Measurements from ENCODE around the gene FBXO33.

The FBXO33 gene

DNA sequence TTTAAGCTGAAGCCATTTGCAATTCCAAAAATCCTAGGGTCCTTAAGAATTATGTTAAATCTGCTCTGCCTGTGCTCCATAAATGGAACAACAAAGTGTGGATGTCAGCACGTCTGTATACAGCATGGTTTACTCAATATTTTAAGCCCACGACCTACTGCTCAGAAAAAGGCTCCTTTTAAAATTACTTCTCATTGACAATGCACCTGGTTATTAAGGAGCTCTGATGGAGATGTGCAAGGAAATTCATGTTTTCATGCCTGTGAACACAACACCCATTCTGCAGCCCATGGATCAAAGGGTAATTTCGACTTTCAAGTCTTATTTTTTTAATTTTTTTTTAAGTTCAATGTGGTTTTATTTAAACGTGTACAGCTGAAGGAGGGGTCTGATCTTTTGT lies 48.1 kb downstream of the FBXO33 start:
- TF ChIP-seq, protein P1, sequence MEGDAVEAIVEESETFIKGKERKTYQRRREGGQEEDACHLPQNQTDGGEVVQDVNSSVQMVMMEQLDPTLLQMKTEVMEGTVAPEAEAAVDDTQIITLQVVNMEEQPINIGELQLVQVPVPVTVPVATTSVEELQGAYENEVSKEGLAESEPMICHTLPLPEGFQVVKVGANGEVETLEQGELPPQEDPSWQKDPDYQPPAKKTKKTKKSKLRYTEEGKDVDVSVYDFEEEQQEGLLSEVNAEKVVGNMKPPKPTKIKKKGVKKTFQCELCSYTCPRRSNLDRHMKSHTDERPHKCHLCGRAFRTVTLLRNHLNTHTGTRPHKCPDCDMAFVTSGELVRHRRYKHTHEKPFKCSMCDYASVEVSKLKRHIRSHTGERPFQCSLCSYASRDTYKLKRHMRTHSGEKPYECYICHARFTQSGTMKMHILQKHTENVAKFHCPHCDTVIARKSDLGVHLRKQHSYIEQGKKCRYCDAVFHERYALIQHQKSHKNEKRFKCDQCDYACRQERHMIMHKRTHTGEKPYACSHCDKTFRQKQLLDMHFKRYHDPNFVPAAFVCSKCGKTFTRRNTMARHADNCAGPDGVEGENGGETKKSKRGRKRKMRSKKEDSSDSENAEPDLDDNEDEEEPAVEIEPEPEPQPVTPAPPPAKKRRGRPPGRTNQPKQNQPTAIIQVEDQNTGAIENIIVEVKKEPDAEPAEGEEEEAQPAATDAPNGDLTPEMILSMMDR (IDR thresholded peaks at IDR 0.05; ENCODE audit: insufficient read depth, low read length, poor library complexity, severe bottlenecking), result no peak
- TF ChIP-seq EZH2phosphoT487 (conservative IDR thresholded peaks at IDR 0.05; ENCODE audit: low read length), result no peak
- Histone ChIP-seq H3K27me3 (ENCODE audit: low read length) (no peaks in the 10 kb centered on the region), H3F3A (ENCODE audit: insufficient read depth) (no peaks in the 10 kb centered on the region), H3K36me3 (ENCODE audit: low read length) (no peaks in the 10 kb centered on the region), H3K9me2 (replicated peaks; ENCODE audit: insufficient read depth, low read length) (no peaks in the 10 kb centered on the region), H3K27ac (ENCODE audit: low read depth, low read length) (no peak overlapping the region), H3K4me3 (ENCODE audit: insufficient read depth, low read length, poor library complexity, severe bottlenecking) (no peak overlapping the region), H3K79me2 (ENCODE audit: insufficient read depth, low read length) (no peaks in the 10 kb centered on the region), H3K4me2 (ENCODE audit: low read depth, low read length, poor library complexity, severe bottlenecking) (no peak overlapping the region), H3K9me3 (ENCODE audit: insufficient read depth, low read length) (no peaks in the 10 kb centered on the region), H3K9ac (ENCODE audit: low read length) (no peak overlapping the region), H2AFZ (ENCODE audit: low read depth, low read length, severe bottlenecking) (no peak overlapping the region), H4K20me1 (ENCODE audit: low read depth, low read length) (no peaks in the 10 kb centered on the region)

DNA sequence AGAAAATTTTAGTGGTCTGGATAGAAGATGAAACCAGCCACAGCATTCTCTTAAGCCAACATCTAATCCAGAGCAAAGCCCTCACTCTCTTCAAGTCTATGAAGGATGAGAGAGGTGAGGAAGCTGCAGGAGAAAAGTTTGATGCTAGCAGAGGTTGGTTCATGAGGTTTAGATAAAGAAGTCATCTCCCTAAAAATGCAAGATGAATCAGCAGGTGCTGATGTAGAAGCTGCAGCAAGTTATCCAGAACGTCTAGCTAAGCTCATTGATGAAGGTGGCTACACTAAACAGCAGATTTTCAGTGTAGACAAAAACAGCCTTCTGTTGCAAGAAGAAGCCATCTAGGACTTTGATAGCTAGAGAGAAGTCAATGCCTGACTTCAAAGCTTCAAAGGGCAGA lies 48.5 kb downstream of the FBXO33 start:
- no peaks in the 10 kb centered on the region for H3K36me3 ChIP-seq (ENCODE audit: low read length)

DNA sequence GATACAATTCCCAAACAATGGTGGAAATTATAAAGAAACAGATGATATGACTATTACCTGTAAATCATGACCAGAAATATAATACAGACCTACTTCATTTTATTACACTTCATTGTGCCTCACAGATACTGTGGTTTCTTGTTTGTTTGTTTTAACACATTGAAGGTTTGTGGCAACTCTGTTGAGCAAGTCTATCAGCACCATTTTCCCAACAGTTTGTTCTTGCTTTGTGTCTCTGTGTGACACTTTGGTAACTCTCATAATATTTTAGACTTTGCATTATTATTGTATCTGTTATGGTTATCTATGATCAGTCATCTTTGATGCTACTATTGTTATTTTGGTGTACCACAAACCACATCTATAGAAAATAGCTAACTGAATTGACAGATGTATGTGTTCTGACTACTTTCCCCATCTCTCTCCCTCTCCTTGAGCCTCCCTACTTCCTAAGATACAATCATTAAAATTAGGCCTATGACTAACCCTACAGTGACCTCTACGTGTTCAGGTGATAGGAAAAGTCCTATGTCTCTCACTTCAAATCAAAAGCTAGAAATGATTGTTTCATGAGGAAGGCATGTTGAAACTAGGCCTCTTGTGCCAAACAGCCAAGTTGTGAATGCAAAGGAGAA lies 49.1 kb downstream of the FBXO33 start:
- H3K79me2 ChIP-seq (ENCODE audit: insufficient read depth, low read length), result no peaks in the 10 kb centered on the region
- no peak overlapping the region for H2AFZ ChIP-seq (ENCODE audit: low read depth, low read length, severe bottlenecking)
- H3K4me2 ChIP-seq (ENCODE audit: low read depth, low read length, poor library complexity, severe bottlenecking), result no peak overlapping the region
- H3K4me3 ChIP-seq (ENCODE audit: insufficient read depth, low read length, poor library complexity, severe bottlenecking), result no peak overlapping the region
- no peak for TF ChIP-seq EZH2phosphoT487 (conservative IDR thresholded peaks at IDR 0.05; ENCODE audit: low read length)
- TF ChIP-seq, protein P1 (IDR thresholded peaks at IDR 0.05; ENCODE audit: insufficient read depth, low read length, poor library complexity, severe bottlenecking), result no peak
- H3K27ac ChIP-seq (ENCODE audit: low read depth, low read length), result no peak overlapping the region
- H4K20me1 ChIP-seq (ENCODE audit: low read depth, low read length), result no peaks in the 10 kb centered on the region
- no peaks in the 10 kb centered on the region for H3K27me3 ChIP-seq (ENCODE audit: low read length)
- H3F3A ChIP-seq (ENCODE audit: insufficient read depth), result no peaks in the 10 kb centered on the region
- no peaks in the 10 kb centered on the region for H3K9me2 ChIP-seq (replicated peaks; ENCODE audit: insufficient read depth, low read length)
- no peaks in the 10 kb centered on the region for H3K9me3 ChIP-seq (ENCODE audit: insufficient read depth, low read length)
- no peaks in the 10 kb centered on the region for H3K36me3 ChIP-seq (ENCODE audit: low read length)
- no peak overlapping the region for H3K9ac ChIP-seq (ENCODE audit: low read length)

More for the DNA sequence above, 48.5 kb downstream of the FBXO33 start:
- Histone ChIP-seq H3K9me2 (replicated peaks; ENCODE audit: insufficient read depth, low read length) (no peaks in the 10 kb centered on the region), H3K9ac (ENCODE audit: low read length) (no peak overlapping the region), H3K9me3 (ENCODE audit: insufficient read depth, low read length) (no peaks in the 10 kb centered on the region), H3K4me3 (ENCODE audit: insufficient read depth, low read length, poor library complexity, severe bottlenecking) (no peak overlapping the region), H3K27ac (ENCODE audit: low read depth, low read length) (no peak overlapping the region), H3F3A (ENCODE audit: insufficient read depth) (no peaks in the 10 kb centered on the region), H3K79me2 (ENCODE audit: insufficient read depth, low read length) (no peaks in the 10 kb centered on the region), H4K20me1 (ENCODE audit: low read depth, low read length) (no peaks in the 10 kb centered on the region), H2AFZ (ENCODE audit: low read depth, low read length, severe bottlenecking) (no peak overlapping the region), H3K4me2 (ENCODE audit: low read depth, low read length, poor library complexity, severe bottlenecking) (no peak overlapping the region), H3K27me3 (ENCODE audit: low read length) (no peaks in the 10 kb centered on the region)
- no peak for TF ChIP-seq EZH2phosphoT487 (conservative IDR thresholded peaks at IDR 0.05; ENCODE audit: low read length)
- TF ChIP-seq, protein P1 (IDR thresholded peaks at IDR 0.05; ENCODE audit: insufficient read depth, low read length, poor library complexity, severe bottlenecking), result no peak
